Endometrial microvascular endothelial cells (primary cell): ENCODE measurements around the gene GCM1. TPM values are rescaled to one million over a fixed set of nuclear protein-coding genes. Genes with fewer than 3 reads are reported as not detected.

Experiments
- in situ Hi-C: cut with HindIII; loops from 2 replicates; pipeline ENCODE4 v1.10.0; 2017; ENCODE audit warnings: low sequenced_read_pairs, low pct_unique_long_range_greater_than_20kb; ENCODE audit errors: inconsistent ontology term
- total RNA-seq: library from RNA; depleted of rRNA; stranded (reverse); fragments of >200 nt; gene quantifications from one replicate; pipeline ENCODE4 v1.2.3, GENCODE V29; 2015; ENCODE audit errors: inconsistent ontology term

GCM1 gene
- total RNA-seq, 1 donor from 2014 or later: not detected

DNA sequence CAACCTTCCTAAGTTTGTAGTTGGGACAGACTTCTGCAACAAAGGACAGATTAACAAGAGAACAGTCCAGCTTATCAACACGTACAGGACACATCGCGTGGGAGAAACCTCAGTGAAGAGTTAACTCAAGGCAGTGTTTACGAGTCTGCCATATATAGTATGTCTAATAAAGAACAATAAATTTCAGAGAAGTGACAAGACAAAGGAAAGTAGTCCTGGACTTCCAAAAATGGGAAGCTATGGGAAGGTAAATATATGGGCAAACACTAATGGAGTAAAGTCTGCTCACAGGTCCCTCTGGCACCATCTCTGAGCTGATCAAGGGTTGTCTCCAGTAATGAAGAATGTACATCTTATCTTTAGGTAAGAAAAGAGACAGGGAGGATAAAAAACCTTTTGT, 34.9 kb downstream of the GCM1 start:
- in situ Hi-C loops: no loop called here

DNA sequence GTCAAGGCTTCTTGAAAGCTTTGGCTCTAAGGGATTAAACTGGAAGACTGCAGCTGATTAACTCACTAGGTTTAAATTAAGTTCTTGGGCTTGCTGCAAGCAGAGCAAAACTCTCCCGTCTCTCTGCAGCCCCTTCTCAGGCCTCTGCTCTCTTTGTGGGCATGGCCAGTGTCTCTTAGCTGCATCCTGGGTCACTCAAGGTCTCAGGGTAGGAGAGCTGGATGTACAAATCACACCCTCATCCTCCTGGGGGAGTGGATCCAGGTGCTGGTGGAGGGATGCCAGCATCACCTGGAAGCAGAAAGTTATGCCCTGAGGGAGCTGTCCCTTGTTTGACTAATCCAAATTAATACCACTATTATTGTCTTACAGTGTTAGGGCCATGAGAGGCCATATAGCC, 35.8 kb downstream of the GCM1 start:
- in situ Hi-C loops: no loop called here

DNA sequence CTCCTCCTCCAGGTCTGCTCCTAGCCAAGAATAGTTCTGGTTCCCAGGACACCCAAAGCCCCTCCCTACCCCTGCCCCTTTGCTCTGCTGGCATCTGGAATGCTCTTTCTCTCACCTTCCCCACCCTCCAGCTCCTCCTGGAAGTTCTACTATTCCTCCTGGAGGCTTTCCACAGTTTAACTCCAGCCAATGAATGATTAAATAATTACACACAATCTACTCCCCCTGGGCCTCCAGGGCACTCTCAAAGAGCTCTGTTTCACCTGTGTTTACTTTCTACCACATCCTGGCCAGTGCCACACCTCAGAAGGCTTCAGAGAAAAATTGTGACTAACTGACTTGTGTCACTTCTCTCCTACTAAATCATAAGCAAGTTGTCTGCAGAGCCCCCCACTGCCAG, 36.2 kb downstream of the GCM1 start:
- in situ Hi-C loops: no loop called here

DNA sequence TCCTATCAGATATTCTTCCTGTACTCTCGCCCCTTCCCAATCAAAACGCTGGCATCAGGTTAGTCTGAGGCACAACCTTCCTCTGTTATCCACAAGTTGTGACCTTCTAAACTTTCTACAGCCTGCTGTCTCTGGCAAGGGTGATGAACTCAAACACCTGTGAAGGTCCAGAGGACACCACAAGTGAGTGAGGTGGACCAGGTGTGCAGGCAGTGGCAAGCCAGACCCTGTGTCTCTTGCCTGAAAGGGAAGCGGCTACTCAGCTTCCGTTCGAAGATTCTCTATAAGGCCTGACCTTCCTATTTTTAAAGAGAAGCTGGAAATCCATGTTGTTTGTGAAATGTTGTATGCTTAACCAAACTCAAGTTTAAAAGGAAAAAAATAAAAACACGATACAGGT, 36.8 kb downstream of the GCM1 start:
- in situ Hi-C loops: no loop called here

DNA sequence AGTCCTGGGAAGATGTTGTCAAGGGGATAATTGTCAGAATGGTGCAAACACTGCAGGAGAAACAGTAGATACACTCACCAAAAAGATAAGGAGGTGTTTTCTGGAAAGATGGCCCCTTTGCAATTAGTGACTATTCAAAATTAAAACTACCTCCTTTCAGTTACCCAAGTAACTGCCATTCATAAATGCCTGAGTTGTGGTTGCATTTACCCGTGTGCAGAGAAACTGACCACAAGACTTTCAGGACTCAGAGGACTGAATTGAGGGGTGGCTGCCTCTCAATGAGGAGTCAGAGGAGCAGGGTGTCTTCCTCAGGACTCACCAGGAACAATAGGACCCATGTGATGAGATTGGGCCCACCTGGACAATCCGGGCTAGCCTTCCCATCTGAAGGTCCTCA, 39.0 kb downstream of the GCM1 start:
- in situ Hi-C loops: no loop called here

DNA sequence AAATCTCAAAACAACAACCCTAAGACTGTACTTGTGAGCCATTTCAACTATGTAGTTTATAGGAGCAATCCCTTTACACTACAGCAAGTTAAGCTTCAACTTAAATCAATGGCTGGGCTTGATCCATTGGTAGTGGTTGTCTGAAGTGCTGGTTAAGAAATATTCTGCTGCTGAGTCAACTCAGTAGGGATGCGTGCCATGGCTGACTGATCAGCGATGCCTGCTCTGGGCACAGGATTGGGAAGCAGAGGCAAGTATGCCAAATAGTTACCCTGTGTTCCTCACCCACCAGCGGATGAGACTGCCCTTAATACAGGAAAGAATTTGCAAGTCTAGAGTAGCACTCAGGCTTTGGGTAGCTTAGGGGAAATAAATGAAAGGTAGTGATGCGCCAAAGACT, 41.5 kb downstream of the GCM1 start:
- in situ Hi-C loops: no loop called here

DNA sequence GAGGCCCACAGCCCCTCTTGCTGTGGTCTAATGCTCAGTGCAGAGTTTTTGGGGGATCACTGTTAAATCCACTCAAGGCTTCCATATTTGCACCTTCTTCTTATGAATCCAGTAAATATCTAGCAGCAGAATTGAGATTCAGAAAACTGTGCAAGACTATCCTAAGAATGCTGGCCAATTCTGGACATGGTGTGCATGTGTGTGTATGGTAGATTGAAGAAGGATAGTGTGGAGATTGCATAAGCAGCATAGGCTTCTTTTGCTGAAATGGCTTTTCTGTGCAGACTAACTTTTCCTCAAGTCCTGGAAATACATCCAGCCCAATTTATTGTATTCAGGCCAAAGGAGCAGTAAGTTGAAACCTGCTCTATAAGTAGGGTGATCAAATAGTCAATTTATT, 43.7 kb downstream of the GCM1 start:
- in situ Hi-C loops: no loop called here

DNA sequence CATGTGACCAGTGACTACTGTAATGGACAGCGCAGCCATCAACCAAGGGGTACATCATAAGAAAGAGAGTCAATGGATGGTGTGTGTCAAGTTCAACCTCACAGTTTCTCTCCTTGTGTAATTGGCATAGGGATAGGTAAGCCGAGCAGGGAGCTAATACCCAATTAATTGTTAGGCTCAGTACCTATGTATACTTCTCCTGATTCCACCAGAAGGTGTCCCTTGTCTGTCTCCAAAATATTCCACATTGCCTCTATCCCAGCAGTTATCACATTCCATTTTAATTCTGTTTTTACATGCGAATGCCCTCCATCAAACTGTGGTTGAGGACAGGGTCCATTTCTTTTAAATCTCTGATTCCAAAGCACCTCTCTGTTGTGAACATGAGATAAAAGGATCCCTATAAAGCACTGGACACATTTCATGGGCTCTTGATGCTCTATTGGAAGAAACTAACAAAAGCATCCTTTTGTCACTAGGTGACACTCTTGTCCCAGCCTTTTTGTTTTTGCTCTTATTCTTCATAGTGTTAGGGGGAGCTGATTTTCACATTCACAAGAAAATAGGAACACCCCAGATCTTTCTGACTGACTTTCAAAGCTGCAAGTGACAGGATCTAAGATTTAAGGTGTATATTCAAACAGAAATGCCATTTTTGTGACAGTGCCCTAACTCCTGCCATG, 44.5 kb downstream of the GCM1 start:
- in situ Hi-C loops: no loop called here

DNA sequence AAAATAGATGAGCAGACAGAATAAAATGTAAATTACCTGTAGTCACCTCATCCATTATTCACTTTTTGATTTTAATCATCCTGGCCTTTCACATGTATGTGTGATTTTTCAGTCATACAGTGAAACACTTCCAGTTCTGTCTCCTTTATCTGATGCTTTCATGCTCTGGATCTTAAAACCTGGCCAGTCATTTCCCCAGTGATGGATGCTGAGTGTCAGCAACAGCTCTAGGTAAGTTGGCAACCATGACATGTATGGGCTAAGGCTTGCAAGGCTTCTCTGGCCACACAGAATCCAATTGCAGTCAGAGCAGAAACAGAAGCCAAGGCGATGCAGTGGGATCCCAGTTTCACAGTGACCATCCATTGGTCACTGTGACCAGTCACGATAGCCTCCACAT, 47.6 kb downstream of the GCM1 start:
- in situ Hi-C loops: no loop called here

DNA sequence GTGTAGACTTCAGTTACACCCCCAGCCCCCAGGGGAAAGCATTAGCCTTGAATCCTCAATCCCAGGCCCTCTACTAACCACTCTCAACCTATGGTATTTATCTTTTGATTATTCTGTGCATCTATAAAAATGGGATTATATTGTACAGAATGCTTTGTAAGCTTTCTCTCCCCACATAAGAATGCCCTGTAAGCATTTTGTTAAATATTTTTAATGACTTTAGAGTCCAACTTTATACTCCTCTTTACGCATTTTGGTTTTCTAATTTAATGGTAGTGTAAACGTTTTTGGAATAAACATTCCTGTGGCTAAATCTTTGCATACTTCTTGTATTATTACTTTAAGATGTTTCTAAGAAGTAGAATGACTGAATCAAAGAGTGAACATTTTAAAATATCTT, 48.1 kb downstream of the GCM1 start:
- in situ Hi-C loops: no loop called here

DNA sequence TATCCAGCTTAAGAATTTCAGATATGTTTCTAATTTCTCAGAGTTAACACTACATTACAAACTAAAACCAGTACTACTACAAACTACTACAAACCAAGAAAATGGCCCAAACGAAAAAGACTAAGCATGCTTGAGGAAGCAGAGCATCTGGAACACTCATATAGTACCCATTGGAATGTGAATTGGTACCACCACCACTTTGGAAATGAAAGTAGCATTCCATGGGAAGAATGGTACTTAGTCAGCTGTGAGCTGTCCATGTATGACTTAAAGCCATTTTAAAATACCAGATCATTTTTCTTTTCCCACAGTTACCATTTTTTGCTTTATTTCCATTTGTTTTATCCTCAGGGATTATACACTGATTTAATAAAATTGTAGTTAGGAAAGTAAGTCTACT, 52.9 kb downstream of the GCM1 start:
- in situ Hi-C loops: no loop called here

DNA sequence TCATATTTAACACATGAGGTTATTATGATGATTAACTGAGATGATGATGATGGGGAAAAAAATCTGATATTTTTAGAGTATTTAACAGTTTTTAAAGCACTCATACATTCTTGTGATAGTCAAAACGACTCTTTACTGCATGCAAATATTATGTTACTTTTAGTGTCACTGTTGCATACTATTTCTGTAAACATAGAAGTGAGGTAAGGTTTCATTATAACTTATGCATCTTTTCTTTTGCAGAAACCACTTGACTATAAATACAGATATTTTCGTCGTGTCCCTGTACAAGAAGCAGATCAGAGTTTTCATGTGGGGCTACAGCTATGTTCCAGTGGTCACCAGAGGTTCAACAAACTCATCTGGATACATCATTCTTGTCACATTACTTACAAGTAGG, 53.4 kb downstream of the GCM1 start:
- in situ Hi-C loops: no loop called here

DNA sequence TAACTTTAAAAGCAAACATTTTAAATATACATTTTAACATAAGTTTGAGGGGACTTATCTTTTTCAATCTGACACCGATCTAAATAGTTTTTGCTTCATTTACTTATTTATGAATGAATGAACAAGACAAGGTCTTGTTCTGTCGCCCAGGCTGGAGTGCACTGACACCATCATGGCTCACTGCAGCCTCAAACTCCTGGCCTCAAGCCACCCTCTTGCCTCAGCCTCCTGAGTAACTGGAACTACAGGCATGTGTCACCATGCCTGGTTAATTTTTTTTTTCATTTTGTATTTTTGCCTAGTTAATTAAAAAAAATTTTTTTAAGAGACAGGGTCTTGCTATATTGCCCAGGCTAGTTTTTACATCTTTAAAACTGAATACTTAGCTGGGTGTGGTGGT, 58.1 kb downstream of the GCM1 start:
- in situ Hi-C loops: no loop called here

DNA sequence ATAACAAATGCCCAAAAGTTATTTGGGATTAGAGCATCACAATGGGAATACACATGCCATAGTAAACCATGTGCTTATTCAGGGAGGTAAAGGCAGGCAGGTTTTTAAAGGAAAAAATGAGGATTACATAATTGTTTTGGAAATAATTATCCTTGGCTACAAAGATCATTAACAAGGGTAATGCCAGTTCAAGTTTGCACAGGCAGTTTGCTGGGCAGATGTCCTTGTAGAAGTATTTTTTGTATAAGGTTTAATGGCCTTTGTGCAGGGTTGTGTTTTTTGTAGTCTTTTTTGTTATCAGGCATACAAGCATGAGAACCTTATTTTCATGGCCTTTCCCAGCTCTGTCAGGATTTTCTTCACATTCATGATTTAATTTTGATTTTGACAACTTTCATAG, 58.7 kb downstream of the GCM1 start:
- in situ Hi-C loops: no loop called here

DNA sequence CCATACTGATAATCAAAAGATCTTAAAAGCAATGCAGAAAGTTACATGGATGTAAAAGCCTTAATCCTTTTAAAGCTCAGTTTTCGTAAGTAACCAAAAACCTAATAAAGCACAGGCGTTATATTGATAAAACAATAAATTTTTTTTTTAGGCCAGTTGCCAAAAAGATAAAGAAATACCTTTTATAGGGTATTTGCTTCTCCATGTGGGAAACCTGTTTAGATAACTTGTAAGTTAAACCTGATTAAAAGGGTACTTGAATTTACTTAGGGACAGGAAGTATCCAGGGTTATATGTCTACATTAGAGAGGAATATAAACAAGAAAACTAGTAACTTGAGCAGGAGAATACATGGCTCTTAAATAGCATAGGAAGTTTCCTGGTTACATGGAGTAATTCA, 62.3 kb downstream of the GCM1 start:
- in situ Hi-C loops: no loop called here

DNA sequence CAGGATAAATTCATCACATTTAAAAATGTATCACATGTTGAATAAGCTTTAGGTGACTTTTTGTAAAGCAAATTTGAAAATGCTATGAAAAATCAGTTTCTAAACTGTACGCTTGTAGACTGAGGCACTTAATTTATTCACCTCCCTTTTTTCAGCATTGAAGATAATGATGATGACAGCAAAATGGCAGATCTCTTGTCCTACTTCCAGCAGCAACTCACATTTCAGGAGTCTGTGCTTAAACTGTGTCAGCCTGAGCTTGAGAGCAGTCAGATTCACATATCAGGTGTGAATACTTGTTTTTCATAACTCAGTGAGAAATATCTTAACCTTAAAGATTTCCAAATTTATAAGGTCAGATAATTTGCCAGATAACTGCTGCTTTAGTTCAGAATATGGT, 67.8 kb downstream of the GCM1 start:
- in situ Hi-C loops: no loop called here

Other genes with a start within 250 kb of the GCM1 start
- gene GSTA3, start 239.1 kb downstream of the GCM1 start, total RNA-seq: not detected
- 42.4 TPM for gene GSTA4, start 153.6 kb downstream of the GCM1 start, total RNA-seq
- gene CILK1, start 87.0 kb downstream of the GCM1 start, total RNA-seq: 7.1 TPM
- 41.0 TPM for gene FBXO9, start 83.4 kb downstream of the GCM1 start, total RNA-seq
- gene ELOVL5, start 200.1 kb upstream of the GCM1 start, total RNA-seq: 94.4 TPM